NCI-H146 (cell line): ENCODE results near the gene FERD3L.
A peak's percentile ranks its signal among the peaks of the same experiment; 100 is the strongest.

Experiments used
- DNase-seq: peaks from one replicate; lab custom pipeline; 2025; lab: John Stamatoyannopoulos, UW

FERD3L gene

DNA sequence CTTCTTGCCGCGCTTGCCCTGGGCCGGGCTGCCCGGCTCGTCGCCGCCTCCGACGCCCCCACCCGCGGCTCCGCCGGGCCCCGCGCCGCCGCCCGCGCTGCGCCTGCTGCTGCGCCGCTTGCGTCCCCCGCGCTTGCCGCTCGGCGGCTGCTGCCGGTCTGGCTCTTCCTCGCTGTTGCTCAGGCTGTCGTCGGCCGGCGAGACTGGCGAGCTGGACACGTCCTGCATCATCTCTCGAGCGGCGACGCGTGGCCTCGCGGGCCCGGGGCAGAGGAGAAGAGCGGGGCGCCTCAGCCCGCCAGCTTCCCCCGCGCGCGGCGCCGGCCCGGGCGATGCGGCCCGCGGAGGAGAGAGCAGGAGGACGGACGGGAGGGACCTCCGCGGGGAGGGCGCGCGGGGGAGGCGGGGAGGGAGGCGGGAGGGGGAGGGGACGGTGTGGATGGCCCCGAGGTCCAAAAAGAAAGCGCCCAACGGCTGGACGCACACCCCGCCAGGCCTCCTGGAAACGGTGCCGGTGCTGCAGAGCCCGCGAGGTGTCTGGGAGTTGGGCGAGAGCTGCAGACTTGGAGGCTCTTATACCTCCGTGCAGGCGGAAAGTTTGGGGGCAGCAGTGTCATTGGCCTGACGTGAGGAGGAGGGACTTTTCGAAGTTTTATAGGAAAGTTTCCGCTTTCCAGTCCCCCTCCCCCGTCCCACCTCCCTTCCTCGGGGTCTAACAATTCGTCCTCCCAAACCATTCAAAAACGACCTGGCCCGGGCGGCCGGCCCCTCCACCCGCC is 27.9 kb downstream of the FERD3L start, which contains the start of gene TWIST1:
TWIST1 (minus strand) TSS at position 546 of the 779 bp plus-strand sequence; CDS start at position 231, 315 bp downstream.
- peak; percentile 60 for DNase-seq

DNA sequence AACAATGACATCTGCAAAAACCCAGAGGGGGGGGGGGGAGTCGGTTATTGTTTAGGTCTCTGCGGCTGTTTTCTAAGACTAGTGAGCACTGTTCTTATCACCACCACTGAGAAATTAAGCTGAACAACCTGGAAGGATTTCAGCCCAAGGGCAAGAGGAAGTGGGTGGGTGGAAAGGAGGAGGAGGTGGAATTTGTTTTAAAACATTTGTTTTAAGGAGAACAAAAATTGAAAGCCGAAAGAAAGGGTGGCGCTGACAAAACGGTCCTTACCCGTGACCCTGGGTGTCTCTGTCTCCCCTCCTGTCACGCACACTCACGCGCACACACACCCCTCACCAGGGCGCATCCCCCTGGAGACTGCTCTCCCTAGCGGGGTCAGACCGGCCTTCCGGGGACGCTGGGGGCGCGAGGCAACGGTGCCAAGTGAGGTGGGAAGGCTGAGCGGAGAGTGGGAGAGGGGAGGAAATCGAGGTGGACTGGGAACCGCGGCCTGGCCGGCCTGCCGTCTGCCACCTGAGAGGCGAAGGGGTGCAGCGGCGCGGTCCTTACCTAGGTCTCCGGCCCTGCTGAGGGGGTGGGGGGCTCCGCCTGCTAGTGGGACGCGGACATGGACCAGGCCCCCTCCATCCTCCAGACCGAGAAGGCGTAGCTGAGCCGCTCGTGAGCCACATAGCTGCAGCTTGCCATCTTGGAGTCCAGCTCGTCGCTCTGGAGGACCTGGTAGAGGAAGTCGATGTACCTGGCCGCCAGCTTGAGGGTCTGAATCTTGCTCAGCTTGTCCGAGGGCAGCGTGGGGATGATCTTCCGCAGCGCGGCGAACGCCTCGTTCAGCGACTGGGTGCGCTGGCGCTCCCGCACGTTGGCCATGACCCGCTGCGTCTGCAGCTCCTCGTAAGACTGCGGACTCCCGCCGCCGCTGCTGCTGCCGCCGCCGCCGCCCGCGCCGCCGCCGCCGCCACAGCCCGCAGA is 28.8 kb downstream of the FERD3L start:
- DNase-seq, result peak; percentile 74

DNA sequence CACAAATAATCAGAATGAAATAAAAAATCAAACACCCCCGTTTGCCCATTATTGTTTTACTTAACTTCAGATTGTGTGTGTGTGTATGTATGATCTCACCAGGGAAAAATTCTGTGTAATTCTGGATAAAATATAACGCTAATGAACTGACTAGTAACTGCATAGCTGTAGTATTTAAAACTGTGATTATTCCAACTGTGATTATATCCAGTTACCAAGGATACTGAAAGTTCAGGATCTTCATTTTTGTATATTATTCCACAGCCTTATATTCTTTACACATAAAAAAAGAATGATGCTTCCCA is 30.7 kb downstream of the FERD3L start:
- no peak for DNase-seq

DNA sequence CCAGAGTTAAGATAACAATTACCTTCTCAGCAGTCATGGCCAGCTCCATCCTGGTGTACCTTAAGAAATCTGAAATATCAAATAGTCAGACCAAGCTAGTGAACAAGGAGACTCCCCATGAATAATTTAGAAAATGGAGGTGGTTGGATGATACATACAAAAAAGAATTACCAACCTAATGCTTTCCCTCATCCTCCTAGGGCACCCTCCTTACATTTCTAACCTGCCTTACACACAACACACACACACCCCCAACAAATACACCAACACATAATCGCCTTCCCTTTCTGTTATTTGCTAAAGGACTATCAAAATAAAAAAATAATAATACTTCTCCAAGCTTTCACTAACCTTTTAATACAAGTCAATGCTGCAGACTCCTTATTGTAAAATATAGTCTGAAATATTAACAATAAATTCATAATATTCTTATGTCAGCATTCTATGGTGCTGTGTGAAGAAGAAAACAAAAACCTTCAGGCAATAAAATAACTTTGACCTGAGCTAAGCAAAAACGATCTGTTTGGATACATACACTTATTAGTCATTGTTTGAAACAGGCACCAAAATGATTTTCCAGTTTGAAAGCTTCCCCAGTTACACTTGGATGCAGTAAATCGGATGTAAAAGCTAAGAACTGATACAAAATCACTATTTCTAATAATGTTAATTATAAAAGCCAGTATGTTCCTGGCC is 31.2 kb downstream of the FERD3L start:
- DNase-seq, result no peak

DNA sequence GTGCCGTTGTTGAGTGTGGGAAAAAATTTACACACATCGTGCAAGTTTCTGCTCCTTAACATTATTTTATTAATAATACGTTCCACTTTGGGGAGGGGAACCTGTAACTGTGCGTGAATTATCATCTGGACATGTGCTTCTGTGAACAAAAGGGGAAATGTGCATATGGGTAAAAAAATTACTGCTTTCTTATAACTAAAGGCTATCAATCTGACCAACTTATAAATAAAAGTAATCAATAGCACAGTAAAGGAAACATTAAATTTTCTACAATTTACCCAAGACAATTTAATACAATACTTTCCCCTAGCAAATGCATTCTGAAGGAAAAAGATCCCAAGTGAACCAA is 32.2 kb downstream of the FERD3L start:
- DNase-seq, result no peak

DNA sequence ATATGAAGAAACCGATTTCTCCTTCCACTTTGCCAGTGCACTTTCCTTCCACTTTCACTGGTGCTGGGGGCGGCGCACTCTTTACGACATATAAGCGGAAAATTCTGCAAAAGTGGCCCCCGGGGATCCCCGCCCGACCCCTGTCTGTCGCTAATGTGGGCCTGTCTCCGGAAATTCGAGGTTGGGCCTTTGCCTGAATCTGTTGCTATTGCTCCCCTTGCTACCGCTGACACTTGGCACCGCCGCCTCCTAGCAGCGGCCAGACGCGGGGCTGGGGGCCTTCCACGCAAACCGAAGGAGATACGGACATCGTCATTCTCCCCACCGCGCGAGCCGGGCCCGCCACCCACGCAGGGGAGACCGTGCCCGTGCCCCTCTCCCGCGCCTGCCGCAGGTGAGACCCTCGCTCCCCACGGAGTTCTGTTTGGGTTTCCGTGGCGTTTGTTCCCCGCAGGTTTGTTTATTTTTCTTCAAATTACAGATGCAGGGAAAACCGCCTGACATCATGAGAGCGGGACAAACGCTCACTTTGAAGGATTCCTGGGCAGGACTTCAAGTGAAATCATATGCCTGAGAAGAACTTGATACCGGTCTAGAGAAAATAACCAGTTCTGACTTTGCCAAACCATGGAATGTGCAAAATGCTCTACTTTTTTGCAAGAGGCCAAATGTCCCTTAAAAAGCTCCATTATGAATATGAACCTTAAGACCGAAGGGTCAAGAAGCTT is 32.8 kb downstream of the FERD3L start:
- DNase-seq, result no peak

DNA sequence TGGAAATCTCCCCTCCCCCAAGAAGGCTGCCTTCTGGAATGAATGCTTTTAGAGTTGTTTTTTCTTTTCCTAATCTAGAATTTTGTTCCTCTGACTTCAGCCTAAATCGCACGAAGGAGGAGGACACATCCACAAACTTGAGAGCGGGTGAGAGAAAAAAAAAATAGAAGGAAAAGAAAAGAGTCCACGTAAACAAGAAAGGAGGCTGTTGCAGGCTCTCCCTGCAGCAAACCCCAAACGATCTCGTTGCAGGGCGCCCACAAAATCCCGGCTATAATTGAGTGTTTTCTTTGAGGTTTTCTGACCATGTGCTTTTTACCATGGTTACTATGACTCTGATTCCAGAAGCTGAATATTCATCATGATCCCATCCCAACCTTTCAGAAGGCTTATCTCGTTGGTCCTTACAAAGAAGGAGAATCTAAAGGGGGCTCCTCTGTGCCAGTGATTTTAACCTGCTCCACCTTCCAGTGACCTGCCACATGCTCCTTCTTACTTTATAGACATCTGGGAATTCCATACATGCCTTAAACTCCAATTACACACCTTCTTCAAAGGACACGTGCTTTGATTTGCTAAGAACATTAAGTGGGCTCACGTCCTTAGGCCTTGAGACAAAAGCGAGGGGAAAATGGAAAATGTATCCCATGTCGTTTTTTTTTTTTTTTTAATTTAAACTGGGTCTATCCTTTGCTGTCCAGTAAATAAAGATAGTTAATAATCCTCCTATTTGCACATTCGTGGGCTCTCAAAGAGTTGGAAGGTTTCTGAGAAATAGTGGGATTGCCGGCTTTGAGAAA is 33.5 kb downstream of the FERD3L start:
- no peak for DNase-seq

DNA sequence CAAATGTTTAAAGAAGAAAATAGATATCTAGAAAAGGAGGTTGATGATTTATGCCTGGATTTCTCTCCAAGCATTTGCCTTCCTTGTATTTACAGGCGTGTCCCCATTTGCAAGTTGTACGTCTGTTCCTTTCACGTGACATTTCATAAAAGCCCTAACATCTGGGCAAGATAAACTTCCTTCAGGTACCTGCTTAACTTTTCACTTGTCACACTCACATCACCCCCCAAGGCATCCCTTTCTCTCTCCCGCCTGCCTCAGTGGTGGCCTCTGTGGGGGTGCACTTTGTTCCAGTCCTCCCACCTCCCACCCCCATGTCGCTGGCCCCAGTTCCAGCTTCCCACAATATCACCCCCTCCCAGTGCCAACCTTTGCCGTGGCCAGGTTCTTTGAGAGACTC is 34.4 kb downstream of the FERD3L start:
- DNase-seq, result no peak

DNA sequence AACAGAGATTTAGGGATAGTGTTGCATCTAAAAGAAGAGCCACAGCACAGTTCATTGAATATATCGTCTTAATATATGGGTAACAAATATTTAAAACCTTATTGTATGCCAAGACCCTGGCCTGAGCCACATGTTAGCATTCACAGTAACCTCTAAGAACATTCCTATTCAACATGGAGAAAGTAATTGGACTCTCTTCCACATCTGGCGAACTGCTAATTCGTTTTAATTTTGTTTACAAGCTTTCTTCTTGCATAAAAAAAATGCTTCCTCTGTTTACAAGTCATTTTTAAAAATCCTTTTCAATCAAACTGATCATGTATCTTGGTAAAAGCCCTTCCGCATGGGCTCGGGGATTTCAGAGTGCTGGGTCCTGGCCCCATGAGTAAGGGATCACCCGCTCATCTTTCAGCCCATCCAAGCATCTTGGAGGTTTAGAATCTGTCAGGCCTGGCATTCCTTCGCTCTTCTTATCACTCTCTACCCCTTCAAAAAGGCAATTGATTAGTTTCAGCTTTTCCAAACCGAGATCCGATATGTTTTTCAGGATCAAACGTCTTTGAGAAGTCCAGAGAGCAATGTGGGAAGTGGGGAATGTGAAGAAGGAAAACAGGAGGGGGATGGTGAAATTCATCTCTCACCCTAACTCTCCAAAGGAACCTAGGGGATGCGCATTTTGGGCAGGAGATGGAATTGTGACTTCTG is 35.0 kb downstream of the FERD3L start:
- no peak for DNase-seq

DNA sequence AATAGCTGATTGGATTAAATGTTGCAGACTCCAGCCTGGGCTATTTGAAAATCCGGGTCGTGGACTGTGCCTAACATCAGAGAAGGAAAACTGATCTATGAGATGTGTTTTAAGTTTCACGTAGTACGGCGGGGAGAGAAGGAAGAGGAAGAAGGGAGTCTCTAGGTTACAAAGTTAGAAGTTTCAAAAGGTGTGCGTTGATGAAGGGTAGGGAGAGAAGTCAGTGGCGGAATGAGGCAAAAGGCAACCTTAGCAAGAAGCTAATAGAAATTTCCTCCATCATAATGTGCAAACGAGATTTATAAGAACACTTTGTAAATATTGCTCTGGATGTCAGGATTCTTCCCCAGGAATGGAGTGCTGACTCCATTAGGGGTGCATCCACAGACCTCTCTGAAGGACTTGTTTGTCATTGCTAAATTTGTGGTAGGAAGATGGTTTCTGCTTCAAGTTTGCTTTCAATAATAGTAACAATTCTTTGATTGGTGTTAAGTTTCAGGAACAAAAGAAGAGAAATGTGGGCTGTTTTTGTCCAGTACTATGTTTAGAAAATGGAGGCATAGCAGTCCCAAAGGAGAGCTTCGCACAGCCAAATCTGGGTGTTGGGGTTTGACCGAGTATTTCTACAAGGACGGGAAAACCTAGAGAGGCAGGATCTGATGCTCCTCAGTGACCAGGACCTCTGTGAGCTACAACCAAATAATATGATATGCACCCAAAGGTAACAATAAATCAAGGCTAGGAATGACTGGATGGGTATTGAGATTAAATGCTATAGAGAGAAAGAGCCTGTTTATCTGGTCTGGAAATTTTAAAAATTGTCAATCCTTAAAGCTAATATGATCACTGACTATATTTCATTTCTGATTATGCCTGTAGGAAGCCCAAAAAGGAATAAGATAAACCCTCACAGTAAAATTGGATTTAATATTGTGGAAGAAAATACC is 35.9 kb downstream of the FERD3L start:
- DNase-seq, result no peak

DNA sequence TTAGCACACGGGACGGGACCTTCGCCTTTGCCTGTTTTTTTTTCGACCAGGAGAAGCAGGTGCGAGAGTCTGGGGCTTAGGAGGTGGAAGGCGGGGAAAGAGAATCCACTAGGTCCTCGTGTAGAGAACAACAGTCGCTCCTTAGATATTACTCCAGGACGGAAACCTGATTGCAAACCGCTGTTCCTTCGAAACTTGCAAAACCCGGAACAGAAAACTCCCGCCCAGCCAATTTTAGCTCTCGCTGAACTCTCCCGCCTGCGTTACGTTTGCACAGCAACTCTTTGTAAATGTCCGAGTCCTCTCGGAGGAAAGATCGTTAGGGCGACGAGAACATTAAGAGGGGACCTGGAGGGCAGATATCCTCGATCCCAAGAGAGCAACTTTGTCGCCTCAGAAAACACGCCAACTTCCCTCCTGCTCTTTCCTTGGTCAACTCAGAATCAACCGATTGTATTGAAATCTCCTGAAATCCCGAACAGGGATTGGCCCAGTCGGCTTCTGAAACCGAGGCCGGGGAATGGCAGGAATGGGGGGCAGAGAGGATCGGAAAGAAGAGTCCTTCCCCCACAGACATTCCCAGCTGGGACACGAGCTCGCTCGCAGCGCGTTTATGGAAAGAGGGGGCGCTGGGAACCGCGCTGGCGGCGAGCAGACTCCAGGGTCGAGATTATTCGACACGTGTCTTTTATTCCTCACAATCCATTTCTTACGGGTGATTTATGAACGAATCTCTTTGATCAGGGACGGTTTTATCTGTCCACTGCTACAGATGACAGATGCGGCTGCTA is 37.7 kb downstream of the FERD3L start:
- DNase-seq, result no peak

DNA sequence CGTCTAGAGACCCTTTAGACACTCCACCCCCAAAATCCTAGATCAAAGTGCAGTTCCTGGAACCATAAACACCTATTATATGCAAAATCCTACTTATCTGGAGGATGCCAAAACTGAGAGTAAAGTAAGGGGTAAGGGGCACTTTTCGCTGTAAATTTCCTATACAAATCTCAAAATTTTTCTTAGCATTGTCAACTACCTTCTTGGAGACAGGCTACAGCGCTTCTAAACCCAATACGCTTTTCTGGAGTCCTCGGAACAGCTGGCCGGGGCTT is 38.2 kb downstream of the FERD3L start:
- DNase-seq, result no peak

DNA sequence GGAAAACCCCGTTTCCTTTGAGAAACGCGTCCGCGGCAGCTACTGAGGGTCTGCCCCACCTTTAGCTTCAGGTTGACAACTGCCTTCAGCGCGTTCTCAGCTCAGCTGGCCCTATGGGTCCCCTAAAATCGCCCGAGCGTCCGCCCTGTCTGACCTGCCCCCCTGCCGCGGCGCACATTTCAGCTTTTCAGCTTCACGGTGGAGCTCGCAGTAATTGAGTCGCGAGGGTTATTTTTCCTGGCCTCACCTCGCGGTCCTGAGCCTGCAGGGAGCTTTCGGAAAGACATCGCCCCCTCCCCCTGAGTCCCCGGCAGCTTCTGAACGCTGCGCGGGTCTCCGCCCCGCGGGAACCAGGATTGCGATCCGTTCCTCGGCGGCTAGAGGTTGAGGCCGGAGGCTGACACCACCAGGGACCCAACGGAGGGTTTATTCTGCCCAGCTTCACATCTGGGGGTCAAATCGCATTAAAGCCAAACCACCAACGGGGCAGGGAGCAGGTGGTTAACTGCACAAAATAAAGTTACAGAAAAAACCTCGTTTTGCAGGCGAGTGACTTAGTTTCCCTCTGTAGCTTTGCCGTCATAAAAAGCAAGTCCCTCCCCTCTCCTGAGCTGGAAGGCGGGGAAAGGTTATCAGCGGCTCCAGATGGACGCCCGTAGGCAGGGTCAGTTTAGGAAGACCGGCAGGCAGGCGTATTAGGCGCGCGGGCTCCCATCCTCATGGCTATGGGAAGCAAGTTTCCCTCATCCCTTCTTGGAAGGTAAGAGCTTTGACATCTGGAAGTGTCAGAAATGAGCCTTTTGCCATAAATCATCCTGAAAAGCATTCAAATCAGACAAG is 38.8 kb downstream of the FERD3L start:
- no peak for DNase-seq

DNA sequence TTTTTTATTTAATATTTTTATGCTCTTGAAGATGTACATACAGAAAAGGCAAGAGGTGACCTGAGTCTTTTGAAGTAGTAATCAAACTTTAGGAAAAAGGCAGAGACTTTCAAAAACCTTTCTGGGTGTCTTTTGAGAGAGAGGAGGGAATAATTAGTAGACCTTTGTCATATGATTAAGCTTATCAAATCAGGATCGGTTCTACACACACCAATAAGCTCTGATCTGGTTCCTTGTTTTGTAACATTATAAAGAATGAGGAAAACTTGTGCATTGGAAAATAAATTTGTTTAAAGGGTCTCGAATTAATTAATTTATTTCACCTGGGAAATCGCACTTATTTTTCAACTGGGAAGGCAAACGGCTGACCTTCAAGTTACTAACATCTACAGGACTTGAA is 39.7 kb downstream of the FERD3L start:
- DNase-seq, result no peak

DNA sequence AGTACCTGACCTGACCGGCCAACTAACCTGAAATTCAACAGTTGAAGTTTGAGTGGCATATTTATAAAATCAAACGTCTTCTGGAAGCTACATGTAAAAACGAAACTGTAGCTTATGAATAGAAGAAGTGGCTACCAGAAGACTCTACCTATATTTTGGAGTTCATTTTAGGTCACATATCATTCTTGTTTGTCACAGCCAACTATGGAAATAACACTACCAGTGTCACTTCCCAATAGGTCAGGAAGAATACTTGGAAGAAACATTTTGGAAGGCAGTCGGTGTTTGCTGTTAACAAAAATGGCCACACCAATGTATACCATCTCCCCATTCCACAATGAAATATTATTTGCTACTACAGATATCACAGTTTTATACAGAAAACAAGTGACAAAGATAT is 40.4 kb downstream of the FERD3L start:
- DNase-seq, result no peak

DNA sequence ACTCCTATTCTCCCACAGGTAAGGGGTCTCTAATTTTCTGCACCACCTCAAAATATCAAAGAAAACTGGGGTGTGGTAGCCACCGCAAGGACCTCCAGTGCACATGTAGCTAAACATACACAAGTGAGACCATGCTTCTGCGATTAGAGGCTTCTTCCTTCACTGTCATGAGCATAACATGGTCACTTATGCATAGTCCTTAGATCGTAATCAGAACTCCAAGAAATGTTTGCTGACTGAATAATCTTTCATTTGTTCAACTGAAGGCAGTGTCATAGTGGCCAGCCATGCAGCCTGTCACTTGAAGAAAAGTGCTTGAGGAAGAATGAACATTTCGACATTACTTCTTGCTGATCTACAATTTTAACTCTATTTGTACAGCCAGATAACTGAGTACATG is 42.3 kb downstream of the FERD3L start:
- no peak for DNase-seq

DNA sequence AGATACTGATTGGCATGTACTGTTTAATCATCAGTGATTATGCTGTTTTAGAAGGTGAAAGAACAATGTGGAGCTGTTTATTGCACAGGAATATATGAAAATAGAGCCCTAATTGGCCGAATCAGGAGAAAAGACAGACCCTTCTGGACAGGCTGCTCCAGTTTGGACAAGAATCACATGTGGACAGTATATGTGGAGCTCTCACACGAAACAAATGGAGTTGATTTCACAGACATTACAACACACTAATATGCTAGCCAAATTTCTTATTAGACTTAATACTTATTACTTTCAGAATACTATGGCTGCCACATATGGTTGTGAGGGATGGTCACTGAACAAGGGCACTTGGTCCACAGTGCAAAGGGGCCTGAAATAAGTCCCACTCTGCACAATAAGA is 43.3 kb downstream of the FERD3L start:
- DNase-seq, result no peak

DNA sequence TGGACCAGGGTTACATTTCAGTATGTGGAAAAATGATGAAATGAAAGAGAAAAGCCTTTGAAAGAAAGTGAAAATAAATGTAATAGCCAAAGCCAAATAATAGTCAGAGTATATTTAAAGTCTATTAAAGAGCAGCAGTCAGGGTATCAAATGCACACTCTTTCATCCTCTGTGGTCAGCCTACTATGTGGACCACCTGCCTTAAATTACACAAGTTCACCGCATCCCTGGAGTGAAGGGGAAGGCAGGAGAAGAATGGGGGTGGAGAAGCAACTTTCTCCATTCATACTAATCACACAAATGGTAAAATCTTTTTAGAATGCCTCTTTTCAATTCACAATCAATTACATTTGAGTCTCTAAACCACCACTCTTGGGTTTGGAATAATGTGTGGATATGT is 43.7 kb downstream of the FERD3L start:
- DNase-seq, result peak; percentile 7
